BJ (cell line): ENCODE results near the gene STXBP4. TPM values are rescaled to one million over a fixed set of nuclear protein-coding genes. Genes with fewer than 3 reads are reported as not detected.

ENCODE experiments used
- CTCF ChIA-PET: fragments of 350-600 bp; formaldehyde crosslinking; extraction: SDS; loops from one replicate; lab custom pipeline; 2021; ENCODE audit warnings: antibody characterized with exemption, inconsistent platforms; lab: Yijun Ruan, JAX
- POLR2A ChIA-PET: fragments of 300-600 bp; sonication (Branson Sonifier 250); formaldehyde crosslinking; extraction: SDS; loops from one replicate; lab custom pipeline; 2021; ENCODE audit warnings: antibody characterized with exemption; lab: Charles Lee
- DNase-seq: peaks from one replicate; pipeline ENCODE4 v3.0.0-alpha.2; 2011; ENCODE audit warnings: low read depth
- H3K27me3 ChIP-seq: 2 replicates; pipeline ENCODE4 v1.6.0; 2011; ENCODE audit warnings: low read length; ENCODE audit not compliant: control insufficient read depth, insufficient read depth
- H3K36me3 ChIP-seq: 2 replicates; pipeline ENCODE4 v1.5.1; 2011; ENCODE audit warnings: low read length; ENCODE audit not compliant: control insufficient read depth, insufficient read depth
- H3K4me3 ChIP-seq: 2 replicates; pipeline ENCODE4 v1.5.1; 2011; ENCODE audit warnings: low read depth, mild to moderate bottlenecking, control low read depth, low read length
- polyA plus RNA-seq: library from polyadenylated mRNA; depleted of rRNA; stranded (reverse); fragments of >200 nt; gene quantifications from 2 replicates; pipeline ENCODE4 v1.2.3, GENCODE V29; 2011
- TF ChIP-seq, protein P1 (sequence below): IDR thresholded peaks from 2 replicates; pipeline ENCODE4 v1.5.1; 2011; ENCODE audit warnings: low read depth, mild to moderate bottlenecking, control low read depth, inconsistent platforms, low read length, moderate library complexity; ENCODE audit not compliant: insufficient read depth

The STXBP4 gene
- polyA plus RNA-seq, 1 experiment = 1.8 TPM

- no peak for DNase-seq
- TF ChIP-seq, protein P1, sequence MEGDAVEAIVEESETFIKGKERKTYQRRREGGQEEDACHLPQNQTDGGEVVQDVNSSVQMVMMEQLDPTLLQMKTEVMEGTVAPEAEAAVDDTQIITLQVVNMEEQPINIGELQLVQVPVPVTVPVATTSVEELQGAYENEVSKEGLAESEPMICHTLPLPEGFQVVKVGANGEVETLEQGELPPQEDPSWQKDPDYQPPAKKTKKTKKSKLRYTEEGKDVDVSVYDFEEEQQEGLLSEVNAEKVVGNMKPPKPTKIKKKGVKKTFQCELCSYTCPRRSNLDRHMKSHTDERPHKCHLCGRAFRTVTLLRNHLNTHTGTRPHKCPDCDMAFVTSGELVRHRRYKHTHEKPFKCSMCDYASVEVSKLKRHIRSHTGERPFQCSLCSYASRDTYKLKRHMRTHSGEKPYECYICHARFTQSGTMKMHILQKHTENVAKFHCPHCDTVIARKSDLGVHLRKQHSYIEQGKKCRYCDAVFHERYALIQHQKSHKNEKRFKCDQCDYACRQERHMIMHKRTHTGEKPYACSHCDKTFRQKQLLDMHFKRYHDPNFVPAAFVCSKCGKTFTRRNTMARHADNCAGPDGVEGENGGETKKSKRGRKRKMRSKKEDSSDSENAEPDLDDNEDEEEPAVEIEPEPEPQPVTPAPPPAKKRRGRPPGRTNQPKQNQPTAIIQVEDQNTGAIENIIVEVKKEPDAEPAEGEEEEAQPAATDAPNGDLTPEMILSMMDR = no peak
- H3K36me3 ChIP-seq = no peaks in the 10 kb centered on the region
- H3K27me3 ChIP-seq = no peaks in the 10 kb centered on the region
- POLR2A ChIA-PET = no interaction called here
- CTCF ChIA-PET = no interaction called here
- H3K4me3 ChIP-seq = no peak overlapping the region
Measured at GRCh38 chr17:55152236-55152635, 183.7 kb downstream of the STXBP4 start.

DNA sequence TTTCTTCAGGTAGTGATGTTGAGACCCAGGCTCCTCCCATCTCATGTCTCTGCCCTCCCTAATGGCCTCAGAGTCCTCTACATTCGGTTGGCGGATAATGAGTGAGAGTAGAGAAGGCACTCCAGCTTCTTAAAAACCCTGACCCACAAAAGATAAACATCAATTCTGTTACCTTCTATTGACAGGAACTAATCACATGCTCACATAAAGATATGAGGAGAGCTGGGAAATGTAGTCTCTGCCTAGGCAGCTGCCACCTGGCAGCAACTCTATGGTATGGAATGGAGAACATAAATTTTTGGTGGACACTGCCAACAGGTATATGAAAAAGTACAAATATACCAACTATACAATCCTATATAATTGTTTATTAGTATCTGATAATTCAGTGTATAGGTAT is 185.5 kb downstream of the STXBP4 start:
- no peak overlapping the region for H3K4me3 ChIP-seq
- ChIA-PET CTCF (no interaction called here), POLR2A (no interaction called here)
- H3K36me3 ChIP-seq = no peaks in the 10 kb centered on the region
- no peaks in the 10 kb centered on the region for H3K27me3 ChIP-seq
- DNase-seq = no peak
- TF ChIP-seq, protein P1 = no peak

DNA sequence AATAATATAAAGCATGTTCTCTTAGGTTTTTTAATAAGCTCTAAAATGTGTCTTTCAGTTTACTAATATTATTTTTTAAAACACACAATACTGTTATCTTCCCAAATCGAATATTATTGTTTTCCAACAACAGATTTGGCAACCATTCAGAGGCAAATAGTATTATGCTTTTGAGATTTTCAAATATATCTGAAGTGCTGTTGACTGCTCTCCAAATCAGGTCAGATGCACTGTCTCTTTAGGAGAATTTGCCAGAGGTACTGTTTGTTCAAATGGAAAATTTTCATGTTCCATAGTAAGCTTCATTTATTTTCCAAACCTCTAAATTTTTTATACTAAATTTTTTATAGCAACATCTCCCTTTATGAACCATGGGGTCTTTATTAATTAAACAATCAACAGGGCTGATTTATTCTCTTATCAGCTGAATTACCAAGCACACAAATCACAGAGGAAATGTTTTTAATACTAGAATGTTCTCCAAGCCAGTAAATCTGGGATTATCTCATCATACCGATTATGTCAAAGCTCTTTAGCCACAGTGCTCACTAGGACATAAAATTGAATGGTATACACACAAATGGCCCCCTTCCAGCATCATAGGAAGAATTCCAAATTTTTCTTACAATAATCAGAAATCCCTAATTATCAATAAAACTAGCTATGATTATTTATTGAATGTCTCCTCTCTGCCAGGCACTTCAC is 187.4 kb downstream of the STXBP4 start:
- Histone ChIP-seq H3K36me3 (no peaks in the 10 kb centered on the region), H3K27me3 (no peaks in the 10 kb centered on the region), H3K4me3 (no peak overlapping the region)
- TF ChIP-seq, protein P1 = no peak
- no peak for DNase-seq
- ChIA-PET POLR2A (no interaction called here), CTCF (no interaction called here)

- no peak for DNase-seq
- Histone ChIP-seq H3K27me3 (no peaks in the 10 kb centered on the region), H3K36me3 (no peaks in the 10 kb centered on the region), H3K4me3 (no peak overlapping the region)
- ChIA-PET CTCF (no interaction called here), POLR2A (no interaction called here)
- TF ChIP-seq, protein P1 = no peak
Measured at GRCh38 chr17:55157165-55157564, 188.6 kb downstream of the STXBP4 start.

DNA sequence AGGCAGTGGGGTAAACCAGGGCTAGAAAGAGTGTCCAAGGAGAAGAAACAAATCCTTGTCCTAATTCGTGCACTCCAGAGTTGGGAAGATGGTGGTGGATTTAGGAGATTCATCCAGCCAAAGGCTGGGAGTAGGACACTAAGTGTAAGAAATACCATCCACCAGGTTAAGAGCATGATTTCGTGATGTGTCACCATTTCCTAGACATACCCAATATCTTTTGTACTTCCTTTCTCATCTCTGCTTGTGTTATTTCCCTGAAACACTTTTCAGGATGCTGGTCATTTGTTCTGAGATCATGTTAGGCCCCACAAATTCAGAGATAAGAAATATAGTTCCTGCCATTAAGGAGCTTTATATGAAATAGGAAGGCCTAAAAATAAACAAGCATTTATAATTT is 189.9 kb downstream of the STXBP4 start:
- TF ChIP-seq, protein P1 = no peak
- Histone ChIP-seq H3K36me3 (no peaks in the 10 kb centered on the region), H3K27me3 (no peaks in the 10 kb centered on the region), H3K4me3 (no peak overlapping the region)
- CTCF ChIA-PET = interaction anchor here (1.3 kb wide), 1 partner anchor 166 kb away, joined by 4 read pairs; no protein-coding TSS in a partner anchor
- POLR2A ChIA-PET = no interaction called here
- no peak for DNase-seq
